T-helper 2 cell treated with Interferon-gamma antibody and Interleukin-4, amounts not matched to agents 100 ng/mL and 5 ng/mL, for 36 hours (primary cell): ENCODE measurements around the gene PRM1. TPM values are rescaled to one million over a fixed set of nuclear protein-coding genes. Genes with fewer than 3 reads are reported as not detected.

Experiments used
- intact Hi-C: fragments of 100-400 bp; cut with micrococcal nuclease; formaldehyde crosslinking; loops from one replicate; pipeline ENCODE4 v1.15.1; 2023
- total RNA-seq: library from RNA; stranded (reverse); gene quantifications from 2 replicates; pipeline ENCODE4 v1.2.3, GENCODE V29; 2022

Gene PRM1
- total RNA-seq, 1 donor from 2014 or later = not detected

GRCh38 chr16:11254913-11255736 is 26.0 kb downstream of the PRM1 start:
- intact Hi-C loops = no loop called here

DNA sequence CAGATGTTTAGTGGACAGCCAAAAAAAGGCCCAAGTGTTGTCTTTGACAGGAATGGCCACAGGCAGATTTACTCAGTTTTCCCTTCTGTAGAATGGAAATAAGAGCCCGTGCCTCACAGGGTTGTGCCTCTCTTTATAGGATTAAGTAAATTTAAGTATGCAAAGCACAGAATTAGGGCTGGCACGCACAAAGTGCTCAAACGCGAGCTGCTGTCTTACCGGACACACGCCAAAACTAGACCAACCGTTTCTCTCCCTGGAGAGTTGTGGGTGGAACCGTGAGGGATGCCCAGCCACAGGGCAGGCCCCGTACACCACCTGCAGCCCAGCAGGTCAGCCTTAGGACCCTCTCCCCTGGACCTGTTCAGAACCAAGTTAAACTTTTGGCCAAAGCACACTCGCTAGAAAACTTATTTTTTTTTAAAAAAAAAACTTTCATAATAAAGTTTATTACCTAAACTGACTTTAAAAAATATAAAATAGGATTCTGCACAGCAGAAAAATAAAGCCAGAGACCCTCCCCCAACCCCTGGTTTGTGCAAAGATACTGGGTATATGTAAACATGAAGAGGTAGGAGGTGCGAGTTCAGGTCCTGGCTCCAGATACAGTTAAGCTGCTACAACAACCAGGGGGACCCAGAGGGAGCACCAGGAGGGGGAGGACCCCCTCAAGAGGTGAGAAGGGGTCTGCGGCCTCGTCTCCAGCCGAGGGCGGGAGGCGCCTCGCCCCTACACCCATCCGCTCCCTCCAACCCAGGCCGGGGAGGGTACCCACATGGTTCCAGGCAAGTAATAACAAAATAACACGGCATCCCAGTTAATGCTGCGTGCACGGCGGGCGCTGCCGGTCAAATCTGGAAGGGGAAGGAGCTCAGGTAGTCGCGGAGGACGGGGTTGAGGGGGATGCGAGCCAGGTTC is 26.9 kb downstream of the PRM1 start:
- intact Hi-C loops = loop anchor here (2.0 kb wide), 1 partner anchor 159 kb away; no protein-coding TSS in a partner anchor

- intact Hi-C loops = loop anchor here (2.0 kb wide), 1 partner anchor 159 kb away; no protein-coding TSS in a partner anchor
These were observed 27.8 kb downstream of the PRM1 start for GRCh38 chr16:11253009-11253994.

DNA sequence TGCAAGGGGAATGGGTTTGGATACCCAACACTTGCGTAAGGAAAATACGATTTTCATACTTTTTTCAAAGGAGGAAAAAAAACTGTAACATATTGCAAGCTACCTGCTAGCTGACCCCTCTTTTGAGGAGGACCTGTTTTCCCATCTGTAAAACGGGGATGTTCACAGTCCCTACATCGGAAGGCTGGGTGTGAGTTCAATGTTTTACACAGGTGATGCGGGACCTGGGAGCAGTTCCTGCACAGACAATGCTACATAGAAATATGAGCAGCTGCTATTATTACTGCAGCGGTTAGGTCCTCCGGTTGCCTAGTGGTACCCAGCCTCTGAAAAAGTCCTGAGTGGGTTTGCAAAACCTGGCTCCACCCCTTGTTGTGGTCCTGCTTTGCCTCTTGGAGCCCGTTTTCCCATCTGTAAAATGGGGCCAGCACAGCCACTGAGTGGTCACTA is 28.6 kb downstream of the PRM1 start:
- intact Hi-C loops = loop anchor here (1.0 to 2.0 kb wide), 4 partner anchors 19 to 200 kb away; no protein-coding TSS in a partner anchor

- intact Hi-C loops = loop anchor here (1.0 to 2.0 kb wide), 4 partner anchors 19 to 200 kb away; no protein-coding TSS in a partner anchor
These were observed 29.3 kb downstream of the PRM1 start for GRCh38 chr16:11251525-11252481.

DNA sequence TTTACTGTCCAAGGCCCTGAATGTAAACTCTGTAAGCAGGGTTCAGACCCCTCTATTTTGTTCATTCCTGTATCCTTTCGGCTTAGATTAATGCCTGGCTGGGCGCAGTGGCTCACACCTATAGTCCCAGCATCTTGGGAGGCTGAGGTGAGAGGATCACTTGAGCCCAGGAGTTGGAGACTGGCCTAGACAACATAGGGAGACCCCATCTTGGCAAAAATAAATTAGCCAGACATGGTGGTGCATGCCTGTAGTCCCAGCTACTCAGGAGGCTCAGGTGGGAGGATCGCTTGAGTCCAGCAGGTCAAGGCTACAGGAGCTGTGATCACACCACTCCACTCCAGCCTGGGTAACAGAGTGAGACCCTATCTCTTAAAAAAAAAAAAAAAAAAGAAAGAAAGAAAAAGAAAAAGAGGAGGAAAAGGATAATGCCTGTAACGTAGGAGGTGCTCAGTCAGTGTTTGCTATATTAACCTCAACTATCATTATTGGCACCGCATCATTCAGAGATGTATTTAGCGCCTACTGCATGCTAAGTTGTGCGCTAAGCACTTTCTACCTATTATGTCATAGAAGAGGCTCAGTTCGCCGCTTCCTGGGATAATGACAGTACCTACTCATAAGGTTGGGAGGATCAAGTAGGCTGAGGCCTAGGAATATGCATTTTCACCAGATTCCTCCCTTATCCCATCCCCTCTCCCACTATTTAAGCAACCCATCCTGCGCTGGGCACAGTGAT is 30.2 kb downstream of the PRM1 start:
- intact Hi-C loops = no loop called here

- intact Hi-C loops = no loop called here
These were observed 30.9 kb downstream of the PRM1 start for GRCh38 chr16:11250091-11250785.

DNA sequence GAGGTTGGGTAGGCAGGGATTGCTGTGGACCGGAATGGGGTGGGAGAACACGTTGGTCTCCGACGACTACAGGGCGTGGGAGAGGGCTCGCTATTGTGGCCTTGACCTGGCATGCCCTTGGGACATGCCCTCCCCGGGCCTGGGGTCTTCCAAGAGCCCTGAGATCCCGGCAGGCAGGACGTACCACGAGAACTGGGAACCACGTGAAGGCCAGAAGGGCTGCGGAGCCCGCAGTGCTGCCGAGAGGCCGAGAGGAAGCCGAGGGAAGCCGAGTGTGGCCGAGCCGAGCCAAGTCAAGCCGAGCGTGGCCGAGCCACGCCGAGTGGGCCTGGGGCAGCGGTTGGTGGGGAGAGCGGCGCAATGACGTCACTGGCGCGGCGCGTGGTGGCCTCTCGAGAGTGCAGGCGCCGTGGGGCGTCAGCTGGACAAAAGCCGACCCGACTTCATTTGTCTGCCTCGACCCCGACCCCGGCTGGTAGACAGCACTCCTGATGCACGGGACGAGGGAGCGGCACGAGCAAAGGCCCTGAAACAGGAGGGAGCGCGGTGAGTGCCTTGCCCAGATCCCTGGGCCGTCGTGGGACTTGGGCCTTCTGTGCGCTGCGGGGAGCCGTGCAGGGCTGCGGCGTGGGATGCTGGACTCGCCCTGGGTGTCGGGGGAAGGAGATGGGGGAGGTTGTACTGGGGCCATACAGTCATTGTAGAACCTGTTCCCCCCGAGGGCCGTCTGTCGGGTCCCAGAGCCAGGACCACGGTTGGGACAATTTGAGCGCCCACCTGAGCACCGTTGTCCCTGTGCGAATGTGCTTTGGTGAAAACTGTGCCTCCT is 31.7 kb downstream of the PRM1 start:
- intact Hi-C loops = no loop called here

DNA sequence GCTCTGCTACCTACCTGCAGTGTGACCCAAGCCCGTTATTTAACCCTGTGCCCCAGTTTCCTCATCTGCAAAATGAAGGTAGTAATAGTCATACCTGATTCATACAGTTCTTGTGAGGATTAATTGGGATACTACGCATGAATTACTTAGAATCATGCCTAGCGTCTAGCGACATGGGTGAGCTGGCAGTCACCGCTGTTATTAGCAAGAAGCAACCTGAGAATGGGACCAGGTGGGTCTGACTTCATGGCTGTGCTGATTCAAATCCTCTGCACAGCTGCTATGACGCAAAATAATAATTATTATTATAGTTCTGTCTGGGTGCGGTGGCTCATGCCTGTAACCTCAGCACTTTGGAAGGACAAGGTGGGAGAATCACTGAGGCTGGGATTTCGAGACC is 33.0 kb downstream of the PRM1 start:
- intact Hi-C loops = no loop called here

GRCh38 chr16:11245988-11246387 is 35.1 kb downstream of the PRM1 start:
- intact Hi-C loops = no loop called here

GRCh38 chr16:11245222-11245737 is 35.9 kb downstream of the PRM1 start:
- intact Hi-C loops = no loop called here

DNA sequence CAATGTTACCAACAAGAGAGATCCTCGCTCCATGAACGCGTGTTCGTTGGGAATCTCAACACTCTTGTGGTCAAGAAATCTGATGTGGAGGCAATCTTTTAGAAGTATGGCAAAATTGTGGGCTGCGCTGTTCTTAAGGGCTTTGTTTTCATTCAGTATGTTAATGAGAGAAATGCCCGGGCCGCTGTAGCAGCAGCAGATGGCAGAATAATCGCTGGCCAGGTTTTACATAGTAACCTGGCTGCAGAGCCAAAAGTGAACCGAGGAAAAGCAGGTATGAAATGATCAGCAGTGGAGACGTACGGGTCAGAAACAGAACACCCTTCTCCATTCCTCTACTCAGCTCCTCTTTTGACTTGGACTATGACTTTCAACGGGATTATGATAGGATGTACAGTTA is 38.5 kb downstream of the PRM1 start:
- intact Hi-C loops = no loop called here

GRCh38 chr16:11241480-11242204 is 39.5 kb downstream of the PRM1 start:
- intact Hi-C loops = no loop called here

DNA sequence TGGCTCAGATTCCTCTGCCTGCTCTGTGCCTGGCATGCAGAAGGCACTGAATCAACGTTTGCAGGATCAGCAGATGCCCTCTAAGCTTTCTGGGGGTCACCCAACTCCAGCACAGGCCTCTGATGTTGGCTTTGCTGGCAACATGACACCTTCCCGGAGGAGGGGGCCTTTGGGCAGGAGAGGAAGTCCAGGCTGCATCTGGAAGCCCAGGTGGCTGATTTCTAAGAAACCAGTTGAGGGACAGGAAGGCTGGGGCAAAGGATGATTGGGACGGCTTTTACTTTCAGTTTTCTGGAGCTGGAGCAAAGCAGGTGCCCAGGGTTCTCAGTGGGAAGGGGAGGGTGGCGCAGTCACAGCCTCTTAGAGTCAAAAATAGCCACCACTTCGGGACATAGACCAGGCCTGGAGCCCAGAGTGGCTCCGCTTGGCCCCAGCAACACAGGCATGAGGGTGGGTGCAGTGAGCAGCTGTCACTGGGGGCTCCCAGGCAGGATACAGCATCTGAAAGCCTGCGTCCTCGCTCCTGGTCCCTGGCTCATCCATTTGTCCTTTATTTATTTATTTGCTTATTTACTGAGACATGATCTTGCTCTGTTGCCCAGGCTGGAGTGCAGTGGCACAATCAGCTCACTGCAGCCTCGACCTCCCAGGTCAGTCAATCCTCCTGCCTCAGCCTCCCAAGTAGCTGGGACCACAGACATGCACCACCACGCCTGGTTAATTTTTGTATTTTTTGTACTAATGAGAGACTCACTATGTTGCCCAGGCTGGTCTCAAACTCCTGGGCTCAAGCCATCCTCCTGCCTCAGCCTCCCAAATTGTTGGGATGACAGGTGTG is 40.3 kb downstream of the PRM1 start:
- intact Hi-C loops = no loop called here
